ENCODE measurements around the gene SLX4IP.

GRCh38 chr20:10481676-10482075 lies 46.6 kb downstream of the SLX4IP start:
- TF ChIP-seq POLR2A (IDR thresholded peaks at IDR 0.05) (no peak), POLR2AphosphoS5 (IDR thresholded peaks at IDR 0.05) (no peak), CTCF (IDR thresholded peaks at IDR 0.05) (no peak)
